ENCODE data around the gene C1orf232. TPM values are rescaled to one million over a fixed set of nuclear protein-coding genes. Genes with fewer than 3 reads are reported as not detected.

The C1orf232 gene
- total RNA-seq, 2 donors from 2014 or later, result not detected

DNA sequence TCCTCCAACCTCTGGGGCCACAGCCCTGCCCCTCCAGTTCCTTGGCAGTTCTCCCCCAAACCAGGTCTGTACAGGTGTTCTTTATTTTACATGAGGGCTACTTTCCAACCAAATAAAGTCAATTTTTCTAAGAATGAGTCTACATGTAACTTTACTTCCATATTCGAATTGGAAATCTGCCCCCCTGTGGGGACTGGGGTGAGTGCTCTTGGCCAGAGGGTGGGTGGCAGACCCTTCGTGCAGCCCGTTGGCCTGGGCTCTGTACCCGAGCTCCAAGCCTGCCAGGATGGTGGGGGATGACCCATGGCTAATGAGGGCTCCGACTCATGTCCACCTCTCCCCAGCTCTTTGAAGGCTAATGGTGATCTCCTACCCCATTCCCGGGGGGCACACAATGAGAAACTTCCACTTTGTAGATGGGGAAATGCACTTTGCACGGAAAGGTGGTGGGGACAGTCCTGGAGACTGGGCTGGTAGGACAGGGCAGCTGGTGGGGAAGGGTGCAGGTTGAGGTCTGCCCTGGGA lies 21.1 kb upstream of the C1orf232 start:
- Mint-ChIP-seq H3K4me1 (peaks cover 6% of the 10 kb centered on the region), H3K36me3 (ENCODE audit: low read depth) (peaks cover 29% of the 10 kb centered on the region), H3K27ac (peak overlapping the region; percentile 65), H3K9me3 (no peaks in the 10 kb centered on the region), H3K27me3 (ENCODE audit: insufficient read depth) (peaks cover 5% of the 10 kb centered on the region), H3K4me3 (no peak overlapping the region)
- no peak for DNase-seq
- 89 to 100% methylated on average over 3 to 7 of the region's 7 CpGs for whole genome bisulfite sequencing, 2 experiments (ENCODE audit: insufficient coverage in 1 of 2, insufficient read length in 1 of 2)
- H3K36me3 ChIP-seq (ENCODE audit: control insufficient read depth, insufficient read depth, low read length), result peaks cover 5% of the 10 kb centered on the region
- no peaks in the 10 kb centered on the region for H3K4me1 ChIP-seq (ENCODE audit: control insufficient read depth, insufficient read depth, low read length)
- H3K27ac ChIP-seq (ENCODE audit: low read depth, low read length), result no peak overlapping the region
- no peaks in the 10 kb centered on the region for H3K9me3 ChIP-seq (ENCODE audit: control insufficient read depth, low read length)
- TF ChIP-seq, protein P1, sequence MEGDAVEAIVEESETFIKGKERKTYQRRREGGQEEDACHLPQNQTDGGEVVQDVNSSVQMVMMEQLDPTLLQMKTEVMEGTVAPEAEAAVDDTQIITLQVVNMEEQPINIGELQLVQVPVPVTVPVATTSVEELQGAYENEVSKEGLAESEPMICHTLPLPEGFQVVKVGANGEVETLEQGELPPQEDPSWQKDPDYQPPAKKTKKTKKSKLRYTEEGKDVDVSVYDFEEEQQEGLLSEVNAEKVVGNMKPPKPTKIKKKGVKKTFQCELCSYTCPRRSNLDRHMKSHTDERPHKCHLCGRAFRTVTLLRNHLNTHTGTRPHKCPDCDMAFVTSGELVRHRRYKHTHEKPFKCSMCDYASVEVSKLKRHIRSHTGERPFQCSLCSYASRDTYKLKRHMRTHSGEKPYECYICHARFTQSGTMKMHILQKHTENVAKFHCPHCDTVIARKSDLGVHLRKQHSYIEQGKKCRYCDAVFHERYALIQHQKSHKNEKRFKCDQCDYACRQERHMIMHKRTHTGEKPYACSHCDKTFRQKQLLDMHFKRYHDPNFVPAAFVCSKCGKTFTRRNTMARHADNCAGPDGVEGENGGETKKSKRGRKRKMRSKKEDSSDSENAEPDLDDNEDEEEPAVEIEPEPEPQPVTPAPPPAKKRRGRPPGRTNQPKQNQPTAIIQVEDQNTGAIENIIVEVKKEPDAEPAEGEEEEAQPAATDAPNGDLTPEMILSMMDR (conservative IDR thresholded peaks at IDR 0.05), result no peak
- H3K9ac ChIP-seq (ENCODE audit: extremely low read depth, low read length, poor library complexity, severe bottlenecking), result no peak overlapping the region
- H3K27me3 ChIP-seq (ENCODE audit: control insufficient read depth, insufficient read depth, low read length, poor library complexity, severe bottlenecking), result no peaks in the 10 kb centered on the region
- no peak overlapping the region for H3K4me3 ChIP-seq (ENCODE audit: low read length)

DNA sequence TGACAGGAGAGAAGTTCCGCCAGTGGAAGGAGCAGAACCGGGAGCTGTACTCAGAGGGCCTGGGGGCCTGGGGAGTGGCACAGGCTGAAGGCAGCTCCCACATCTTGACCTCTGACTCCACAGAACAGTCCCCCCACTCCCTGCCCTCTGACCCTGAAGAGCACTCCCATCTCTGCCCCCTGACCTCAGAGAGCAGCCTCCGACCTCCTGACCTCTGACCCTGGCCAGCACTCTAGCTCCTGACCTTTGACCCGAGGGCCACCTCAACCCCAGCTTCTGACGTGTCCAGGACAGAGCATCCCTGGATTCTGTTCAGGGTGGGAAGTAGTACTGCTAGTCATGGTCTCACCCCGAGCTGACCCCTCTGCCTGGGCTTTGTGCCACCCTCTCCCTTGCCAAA lies 20.6 kb upstream of the C1orf232 start:
- Mint-ChIP-seq H3K9me3 (no peaks in the 10 kb centered on the region), H3K36me3 (ENCODE audit: low read depth) (peaks cover 29% of the 10 kb centered on the region), H3K4me1 (peaks cover 6% of the 10 kb centered on the region), H3K4me3 (no peak overlapping the region), H3K27me3 (ENCODE audit: insufficient read depth) (peaks cover 5% of the 10 kb centered on the region), H3K27ac (peak overlapping the region; percentile 55)
- no peaks in the 10 kb centered on the region for H3K27me3 ChIP-seq (ENCODE audit: control insufficient read depth, insufficient read depth, low read length, poor library complexity, severe bottlenecking)
- no peaks in the 10 kb centered on the region for H3K4me1 ChIP-seq (ENCODE audit: control insufficient read depth, insufficient read depth, low read length)
- no peak overlapping the region for H3K27ac ChIP-seq (ENCODE audit: low read depth, low read length)
- H3K9ac ChIP-seq (ENCODE audit: extremely low read depth, low read length, poor library complexity, severe bottlenecking), result no peak overlapping the region
- peaks cover 5% of the 10 kb centered on the region for H3K36me3 ChIP-seq (ENCODE audit: control insufficient read depth, insufficient read depth, low read length)
- 97 to 100% methylated on average over 2 to 6 of the region's 6 CpGs for WGBS, 2 experiments (ENCODE audit: insufficient coverage in 1 of 2, insufficient read length in 1 of 2)
- H3K4me3 ChIP-seq (ENCODE audit: low read length), result no peak overlapping the region
- TF ChIP-seq, protein P1 (conservative IDR thresholded peaks at IDR 0.05), result no peak
- no peaks in the 10 kb centered on the region for H3K9me3 ChIP-seq (ENCODE audit: control insufficient read depth, low read length)
- no peak for DNase-seq

DNA sequence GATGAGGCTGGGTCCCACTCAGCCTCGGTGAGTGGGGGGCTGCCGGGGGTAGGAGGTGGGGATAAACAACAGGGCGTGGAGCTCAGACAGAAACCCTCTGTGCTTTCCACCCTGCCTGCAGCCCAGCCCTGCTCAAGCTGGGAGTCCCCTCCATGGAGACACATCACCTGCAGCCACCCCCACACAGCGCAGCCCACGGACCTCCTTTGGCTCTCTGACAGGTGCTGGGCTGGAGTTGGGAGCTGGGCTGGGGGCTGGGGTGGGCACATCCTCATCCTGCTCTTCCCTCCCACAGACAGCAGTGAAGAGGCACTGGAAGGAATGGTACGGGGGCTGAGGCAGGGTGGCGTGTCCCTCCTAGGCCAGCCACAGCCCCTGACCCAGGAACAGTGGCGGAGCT lies 19.7 kb upstream of the C1orf232 start:
- no peaks in the 10 kb centered on the region for H3K4me1 ChIP-seq (ENCODE audit: control insufficient read depth, insufficient read depth, low read length)
- peaks cover 6% of the 10 kb centered on the region for H3K4me1 Mint-ChIP-seq
- H3K4me3 Mint-ChIP-seq, result no peak overlapping the region
- no peaks in the 10 kb centered on the region for H3K9me3 ChIP-seq (ENCODE audit: control insufficient read depth, low read length)
- 91 to 100% methylated on average over 2 to 8 of the region's 8 CpGs for WGBS, 2 experiments (ENCODE audit: insufficient coverage in 1 of 2, insufficient read length in 1 of 2)
- no peak overlapping the region for H3K4me3 ChIP-seq (ENCODE audit: low read length)
- no peaks in the 10 kb centered on the region for H3K9me3 Mint-ChIP-seq
- H3K36me3 ChIP-seq (ENCODE audit: control insufficient read depth, insufficient read depth, low read length), result peaks cover 5% of the 10 kb centered on the region
- no peak overlapping the region for H3K9ac ChIP-seq (ENCODE audit: extremely low read depth, low read length, poor library complexity, severe bottlenecking)
- H3K27ac ChIP-seq (ENCODE audit: low read depth, low read length), result no peak overlapping the region
- peaks cover 3% of the 10 kb centered on the region for H3K27me3 Mint-ChIP-seq (ENCODE audit: insufficient read depth)
- no peaks in the 10 kb centered on the region for H3K27me3 ChIP-seq (ENCODE audit: control insufficient read depth, insufficient read depth, low read length, poor library complexity, severe bottlenecking)
- H3K36me3 Mint-ChIP-seq (ENCODE audit: low read depth), result peaks cover 34% of the 10 kb centered on the region
- H3K27ac Mint-ChIP-seq, result no peak overlapping the region
- TF ChIP-seq, protein P1 (conservative IDR thresholded peaks at IDR 0.05), result no peak
- no peak for DNase-seq
